Renal cortex interstitium (tissue), 11 donors: ENCODE data around the gene OLAH. TPM values are rescaled to one million over a fixed set of nuclear protein-coding genes. Genes with fewer than 3 reads are reported as not detected.

Experiments used
- DNase-seq, 11 donors: peaks; one replicate each; pipeline ENCODE4 v3.0.0-alpha.2; 2013; ENCODE audit warnings: low read depth in 9 of 11, low spot score in 4 of 11; ENCODE audit errors: extremely low read depth in 1 of 11
- polyA plus RNA-seq, 3 donors: library from polyadenylated mRNA; unstranded; fragments of 120-200 nt; gene quantifications; one replicate each; pipeline ENCODE4 v1.2.1, GENCODE V29; 2013; ENCODE audit not compliant: insufficient read length in 3 of 3

OLAH gene
- polyA plus RNA-seq, 3 donors = 0.43 to 0.65 (median 0.51) TPM

DNA sequence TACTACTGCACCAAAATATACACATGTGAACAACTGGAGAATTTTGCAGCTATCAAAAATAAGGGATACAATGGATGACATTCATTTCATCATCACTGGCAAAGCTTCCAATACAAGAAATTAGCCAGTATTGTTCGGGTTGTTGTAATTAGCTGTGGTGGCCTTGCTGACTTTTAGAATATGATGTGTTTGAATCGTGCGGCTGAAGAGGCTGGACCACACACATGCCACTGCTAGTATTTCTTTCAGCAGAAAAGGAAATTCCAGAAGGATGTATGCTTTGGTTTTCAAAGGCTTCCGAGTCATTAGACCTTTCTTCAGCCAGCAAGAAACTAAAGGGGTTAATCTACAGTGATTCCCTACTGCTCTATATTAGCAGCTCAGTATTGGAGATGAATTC is 70.0 kb downstream of the OLAH start:
- no peak for DNase-seq

DNA sequence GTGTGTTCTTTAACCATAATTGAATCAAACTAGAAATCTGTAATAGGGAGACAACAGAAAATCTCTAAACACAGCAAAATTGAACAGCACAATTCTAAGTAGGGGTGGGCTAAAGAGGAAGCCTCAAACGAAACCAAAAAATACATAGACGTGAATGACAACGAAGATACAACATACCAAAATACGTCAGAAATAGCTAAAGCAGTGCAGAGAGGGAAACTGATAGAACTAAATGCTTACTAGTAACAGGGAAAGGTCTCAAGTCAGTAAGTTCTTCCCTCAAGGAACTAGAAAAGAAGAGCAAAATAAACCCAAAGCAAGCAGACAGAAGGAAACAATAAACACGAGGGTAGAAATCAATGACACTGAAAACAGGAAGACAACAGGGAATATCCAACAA is 72.5 kb downstream of the OLAH start:
- no peak for DNase-seq

DNA sequence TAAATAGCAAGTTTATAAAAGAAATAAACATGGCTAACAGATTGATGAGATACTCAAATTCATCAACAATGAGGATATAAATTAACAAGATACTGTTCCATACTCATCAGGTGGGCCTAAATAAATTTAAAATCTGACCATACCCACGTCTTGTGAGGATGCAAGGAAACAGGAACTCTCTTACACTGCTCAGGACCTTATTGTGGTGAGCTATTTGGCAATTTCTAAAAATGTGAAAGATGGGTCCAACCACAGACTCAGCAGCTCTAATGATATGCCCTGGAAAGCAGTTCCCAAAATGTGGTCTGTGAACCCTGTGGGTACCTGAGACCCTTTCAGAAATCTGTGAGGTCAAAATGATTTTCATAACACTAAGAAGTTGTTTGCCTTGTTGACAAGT is 74.9 kb downstream of the OLAH start:
- DNase-seq = no peak

DNA sequence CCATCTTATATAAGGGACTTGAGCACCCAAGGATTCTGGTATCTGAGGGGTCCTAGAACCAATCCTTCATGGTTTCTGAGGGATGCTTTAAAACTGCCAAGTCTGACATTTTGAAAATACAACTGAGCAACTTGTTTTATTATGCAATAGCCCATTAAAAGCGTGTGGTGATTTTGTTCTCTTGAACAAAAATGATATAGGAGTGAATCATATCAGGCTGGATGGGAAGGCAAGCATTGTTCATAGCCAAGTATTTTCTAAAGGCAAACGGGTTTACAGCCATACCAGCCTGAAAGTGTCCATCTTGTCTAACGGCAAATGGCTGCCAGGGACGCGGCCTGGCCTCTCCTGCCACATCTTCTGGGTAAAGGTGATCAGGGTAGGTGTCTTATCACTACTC is 76.8 kb downstream of the OLAH start:
- DNase-seq = no peak

DNA sequence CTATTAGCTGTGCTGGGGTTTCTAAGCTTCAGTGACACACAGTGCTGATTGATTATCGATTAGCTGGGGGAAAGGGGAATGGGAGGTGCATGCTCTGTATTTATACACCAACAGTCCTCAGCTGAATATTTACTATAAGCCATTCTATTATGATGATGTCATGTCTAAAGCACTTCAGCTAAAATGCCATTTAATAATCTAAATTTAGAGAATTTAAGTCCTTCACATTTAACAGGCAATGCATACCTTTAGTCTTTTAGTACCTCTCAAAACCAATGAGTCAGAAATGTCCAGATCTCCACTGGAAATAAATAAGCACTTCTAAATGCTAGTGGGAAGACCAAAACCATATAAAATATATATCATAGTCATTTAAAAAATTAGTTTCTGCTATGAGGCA is 78.0 kb downstream of the OLAH start:
- no peak for DNase-seq

DNA sequence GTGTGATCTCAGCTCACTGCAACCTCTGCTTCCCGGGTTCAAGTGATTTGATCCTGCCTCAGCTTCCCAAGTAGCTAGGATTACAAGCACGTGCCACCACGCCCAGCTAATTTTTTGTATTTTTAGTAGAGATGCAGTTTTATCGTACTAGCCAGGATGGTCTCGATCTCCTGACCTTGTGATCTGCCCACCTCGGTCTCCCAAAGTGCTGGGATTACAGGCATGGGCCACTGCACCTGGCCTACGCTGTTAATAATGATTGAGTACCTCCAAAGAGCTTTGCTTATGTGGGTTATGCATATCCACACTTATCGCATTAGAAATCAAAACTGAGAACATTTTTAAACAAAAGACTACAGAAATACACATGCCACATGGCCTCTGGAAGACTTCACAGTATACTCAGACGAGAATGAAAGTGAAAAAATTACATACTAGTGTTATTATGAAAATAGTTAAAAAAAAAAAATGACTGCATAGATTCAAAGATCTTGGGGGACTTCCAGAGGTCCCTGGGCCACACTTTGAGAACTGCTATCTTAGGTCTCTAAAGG is 78.8 kb downstream of the OLAH start:
- DNase-seq = no peak

Other genes with a start within 250 kb of the OLAH start
- 1 to 10 TPM; 2.0 to 3.3 (median 2.6) TPM for gene CDNF, start 205.9 kb upstream of the OLAH start, polyA plus RNA-seq
- gene HSPA14, start 205.6 kb upstream of the OLAH start, polyA plus RNA-seq = 10 to 100 TPM; 18.8 to 23.6 (median 22.8) TPM
- gene MSANTD7, start 205.6 kb upstream of the OLAH start, polyA plus RNA-seq = 10 to 100 TPM; 15.4 to 17.3 (median 16.9) TPM
- 10 to 100 TPM; 16.5 to 24.2 (median 21.4) TPM for gene SUV39H2, start 165.1 kb upstream of the OLAH start, polyA plus RNA-seq
- gene DCLRE1C, start 89.8 kb upstream of the OLAH start, polyA plus RNA-seq = 10 to 100 TPM; 15.2 to 19.7 (median 17.0) TPM
- gene MEIG1, start 84.6 kb upstream of the OLAH start, polyA plus RNA-seq = 1 to 10 TPM; 1.1 to 2.9 (median 1.6) TPM
- 1 to 10 TPM; 5.8 to 8.4 (median 6.8) TPM for gene ACBD7, start 44.8 kb downstream of the OLAH start, polyA plus RNA-seq
- gene RPP38, start 53.4 kb downstream of the OLAH start, polyA plus RNA-seq = 10 to 100 TPM; 28.9 to 31.0 (median 29.6) TPM
- gene NMT2, start 124.8 kb downstream of the OLAH start, polyA plus RNA-seq = 10 to 100 TPM; 30.2 to 40.1 (median 35.4) TPM